T-helper 2 cell treated with Interferon-gamma antibody and Interleukin-4, amounts not matched to agents 5 μg/mL and 100 μg/mL, for 36 hours (primary cell): ENCODE measurements around the gene RECK.
"Not testable (repeated sequence)": the region's sequence is repeated elsewhere in the genome, so short reads cannot be mapped to it uniquely, and the experiment has no call there.

ENCODE experiments used
- DNase-seq: peaks from one replicate; pipeline ENCODE4 v3.0.0; 2021; ENCODE audit warnings: low spot score
- H3K27ac Mint-ChIP-seq: one replicate; pipeline ENCODE4 v1.8.0; 2021; ENCODE audit warnings: mild to moderate bottlenecking, mixed read lengths
- H3K27me3 Mint-ChIP-seq: one replicate; pipeline ENCODE4 v1.8.0; 2021; ENCODE audit warnings: low read depth, mixed read lengths
- H3K36me3 Mint-ChIP-seq: one replicate; pipeline ENCODE4 v1.8.0; 2021; ENCODE audit warnings: low read depth, mixed read lengths
- H3K4me1 Mint-ChIP-seq: one replicate; pipeline ENCODE4 v1.8.0; 2021; ENCODE audit warnings: low read depth, mixed read lengths
- H3K4me3 Mint-ChIP-seq: one replicate; pipeline ENCODE4 v1.8.0; 2022; ENCODE audit warnings: mild to moderate bottlenecking, moderate library complexity, mixed read lengths
- H3K9me3 Mint-ChIP-seq: one replicate; pipeline ENCODE4 v1.8.0; 2021; ENCODE audit warnings: mixed read lengths

RECK gene

DNA sequence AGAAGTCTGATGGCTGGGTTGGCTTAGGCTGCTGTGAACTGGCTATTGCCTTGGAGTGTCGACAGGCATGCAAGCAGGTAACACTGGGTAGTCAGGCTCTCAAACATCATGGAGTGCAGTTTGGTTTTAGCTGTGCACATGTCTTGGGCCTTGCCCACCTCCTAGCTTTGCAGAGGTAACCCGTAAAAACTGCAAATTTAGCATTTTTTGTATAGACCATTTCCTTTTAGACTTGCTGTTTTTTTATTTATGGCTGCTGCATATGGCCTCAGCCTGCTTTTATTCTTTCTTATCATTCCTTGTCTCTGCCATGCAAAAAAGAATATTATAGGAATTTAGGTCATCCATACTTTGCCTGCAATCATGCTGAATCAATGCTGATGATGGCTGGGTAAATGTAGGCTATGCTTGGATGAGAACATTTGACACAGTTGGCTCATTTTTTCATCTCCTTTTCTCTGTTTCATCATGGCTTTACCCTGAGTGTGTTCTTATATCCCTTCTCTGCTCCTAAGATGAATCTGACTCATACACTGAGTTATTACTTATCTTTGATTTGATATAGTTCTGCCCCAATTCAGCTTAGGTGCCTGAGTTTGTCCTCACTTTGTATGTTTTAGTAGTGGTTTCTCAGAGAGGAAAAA is 27.2 kb downstream of the RECK start:
- Mint-ChIP-seq H3K36me3 (peaks cover 22% of the 10 kb centered on the region), H3K27ac (no peak overlapping the region), H3K4me1 (peaks cover 6% of the 10 kb centered on the region), H3K27me3 (no peaks in the 10 kb centered on the region), H3K4me3 (no peak overlapping the region), H3K9me3 (no peaks in the 10 kb centered on the region)
- no peak for DNase-seq

DNA sequence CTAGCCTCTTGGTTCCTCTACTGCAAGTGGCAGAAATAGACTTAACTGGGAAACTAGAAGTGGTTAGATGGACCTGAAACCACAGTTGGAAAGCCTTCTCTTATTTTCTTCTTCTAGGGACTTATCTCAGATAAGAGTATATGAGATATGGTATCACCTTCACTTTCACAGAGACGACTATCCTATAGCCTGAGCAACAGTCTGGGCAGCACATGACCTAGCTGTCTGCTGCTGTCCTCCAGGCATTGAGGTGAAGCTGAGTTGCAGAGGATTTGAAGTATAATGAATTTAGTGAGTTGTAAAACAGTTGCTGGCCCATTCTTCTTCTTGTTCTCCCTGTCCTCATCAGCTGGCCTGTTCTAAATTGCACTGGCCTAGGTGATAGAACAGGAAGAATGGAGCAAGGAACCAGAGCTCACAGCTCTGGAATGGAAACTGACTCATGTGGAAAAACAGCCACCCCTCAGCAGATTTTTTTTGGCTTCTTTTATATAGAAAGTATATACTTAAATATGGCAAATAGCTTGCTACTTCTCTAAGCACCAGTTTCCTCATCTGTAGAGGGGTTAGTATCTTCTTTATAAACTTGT is 27.8 kb downstream of the RECK start:
- H3K36me3 Mint-ChIP-seq, result peaks cover 23% of the 10 kb centered on the region
- H3K27me3 Mint-ChIP-seq, result no peaks in the 10 kb centered on the region

DNA sequence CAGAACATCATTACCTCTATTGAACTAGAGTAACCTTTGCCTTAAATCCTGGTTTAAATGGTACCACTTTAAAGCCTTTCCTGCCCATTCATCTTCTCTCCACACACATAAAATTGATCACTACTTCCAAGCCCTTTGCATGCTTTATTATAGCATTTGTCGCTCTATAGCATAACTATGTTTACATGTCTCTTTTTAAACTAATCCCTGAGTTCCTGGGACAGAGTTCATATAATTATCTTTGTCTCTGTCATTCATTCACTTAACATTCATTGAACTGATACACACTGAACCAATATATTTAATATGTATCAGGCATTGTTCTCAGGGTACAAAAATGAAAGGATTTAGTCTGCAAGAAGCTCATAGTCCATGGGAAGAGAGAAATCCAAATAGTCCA is 37.3 kb downstream of the RECK start:
- no peak overlapping the region for H3K4me3 Mint-ChIP-seq
- H3K27me3 Mint-ChIP-seq, result no peaks in the 10 kb centered on the region
- DNase-seq, result no peak
- H3K9me3 Mint-ChIP-seq, result no peaks in the 10 kb centered on the region
- H3K4me1 Mint-ChIP-seq, result peaks cover 2% of the 10 kb centered on the region
- peaks cover 3% of the 10 kb centered on the region for H3K36me3 Mint-ChIP-seq
- no peak overlapping the region for H3K27ac Mint-ChIP-seq

More for the DNA sequence above, 27.8 kb downstream of the RECK start:
- no peak overlapping the region for H3K27ac Mint-ChIP-seq
- H3K9me3 Mint-ChIP-seq, result no peaks in the 10 kb centered on the region
- no peak for DNase-seq
- H3K4me3 Mint-ChIP-seq, result no peak overlapping the region
- H3K4me1 Mint-ChIP-seq, result peaks cover 6% of the 10 kb centered on the region

DNA sequence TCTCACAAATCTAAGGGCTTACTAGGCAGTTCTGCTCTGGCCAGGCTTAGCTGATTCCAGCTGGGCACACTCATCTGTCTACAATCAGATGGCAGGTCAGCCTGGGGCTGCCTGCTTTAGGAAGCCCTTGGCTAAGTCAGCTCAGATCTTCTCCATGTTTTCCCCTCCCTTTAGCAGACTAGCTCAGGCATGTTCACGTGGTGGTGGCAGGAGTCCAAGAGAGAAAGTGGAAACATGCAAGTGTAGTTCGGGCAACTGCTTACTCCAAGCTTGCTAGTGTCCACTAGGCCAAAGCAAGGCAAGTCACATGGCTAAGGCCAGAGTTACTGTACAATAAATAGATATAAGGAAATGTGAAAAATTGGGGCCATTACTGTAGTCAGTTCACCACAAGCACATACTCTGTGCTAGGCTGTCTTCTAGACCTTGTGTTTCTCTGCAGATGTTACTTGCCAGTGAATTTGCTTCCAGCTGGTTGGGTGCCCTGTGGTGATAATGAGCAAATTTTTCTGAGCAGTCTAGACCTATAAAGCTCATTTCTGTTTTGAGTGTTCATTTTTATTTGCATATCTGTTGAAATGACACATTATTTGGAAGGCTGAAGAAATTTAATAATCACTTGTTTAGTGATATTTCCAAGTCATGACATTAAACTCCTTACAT is 38.3 kb downstream of the RECK start:
- DNase-seq, result no peak
- no peaks in the 10 kb centered on the region for H3K27me3 Mint-ChIP-seq
- H3K27ac Mint-ChIP-seq, result no peak overlapping the region
- H3K4me3 Mint-ChIP-seq, result no peak overlapping the region
- no peaks in the 10 kb centered on the region for H3K9me3 Mint-ChIP-seq
- H3K36me3 Mint-ChIP-seq, result peaks cover 2% of the 10 kb centered on the region
- peaks cover 2% of the 10 kb centered on the region for H3K4me1 Mint-ChIP-seq

DNA sequence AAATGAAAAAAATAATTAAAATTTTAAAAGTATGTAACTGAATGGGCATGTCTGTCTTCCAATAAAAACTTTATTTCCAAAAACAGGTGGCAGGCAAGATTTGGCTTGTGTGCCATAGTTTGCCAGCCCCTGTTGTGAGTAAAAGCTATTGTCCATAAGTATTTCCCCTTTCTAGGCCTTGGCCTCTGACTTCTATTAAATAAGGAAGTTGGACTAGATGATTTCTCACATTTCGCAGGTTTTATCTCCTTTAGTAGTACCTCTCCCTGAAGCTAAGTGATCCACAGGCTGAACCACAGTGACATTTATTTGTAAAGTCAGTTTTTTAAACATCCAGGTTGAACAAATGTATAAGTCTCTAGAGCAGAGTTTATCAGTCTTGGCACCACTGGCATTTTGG is 41.3 kb downstream of the RECK start:
- H3K27ac Mint-ChIP-seq, result no peak overlapping the region
- H3K4me3 Mint-ChIP-seq, result no peak overlapping the region
- peaks cover 2% of the 10 kb centered on the region for H3K36me3 Mint-ChIP-seq
- peaks cover 2% of the 10 kb centered on the region for H3K4me1 Mint-ChIP-seq
- H3K9me3 Mint-ChIP-seq, result no peaks in the 10 kb centered on the region
- H3K27me3 Mint-ChIP-seq, result no peaks in the 10 kb centered on the region
- DNase-seq, result no peak

DNA sequence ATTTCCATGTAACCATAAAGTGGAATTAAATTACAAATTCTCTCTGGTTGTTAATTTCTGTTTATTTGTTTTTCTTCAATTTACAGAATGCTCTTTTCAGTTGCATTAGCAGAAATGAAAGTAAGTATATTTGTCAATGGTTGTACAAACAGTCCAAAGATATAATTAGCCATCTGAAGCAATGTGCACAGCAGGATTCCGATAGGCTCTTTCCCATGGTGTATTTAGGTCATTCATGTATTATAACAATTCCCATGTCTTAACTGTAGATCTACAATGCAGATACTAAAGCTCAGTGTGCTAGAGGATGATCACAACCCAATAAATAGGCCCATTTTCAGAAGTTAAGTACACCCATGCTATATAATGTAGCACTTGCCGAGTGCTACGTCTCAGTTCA is 43.8 kb downstream of the RECK start:
- Mint-ChIP-seq H3K27me3 (no peaks in the 10 kb centered on the region), H3K27ac (no peak overlapping the region), H3K9me3 (no peaks in the 10 kb centered on the region), H3K36me3 (peaks cover 2% of the 10 kb centered on the region), H3K4me1 (no peaks in the 10 kb centered on the region), H3K4me3 (no peak overlapping the region)
- no peak for DNase-seq

DNA sequence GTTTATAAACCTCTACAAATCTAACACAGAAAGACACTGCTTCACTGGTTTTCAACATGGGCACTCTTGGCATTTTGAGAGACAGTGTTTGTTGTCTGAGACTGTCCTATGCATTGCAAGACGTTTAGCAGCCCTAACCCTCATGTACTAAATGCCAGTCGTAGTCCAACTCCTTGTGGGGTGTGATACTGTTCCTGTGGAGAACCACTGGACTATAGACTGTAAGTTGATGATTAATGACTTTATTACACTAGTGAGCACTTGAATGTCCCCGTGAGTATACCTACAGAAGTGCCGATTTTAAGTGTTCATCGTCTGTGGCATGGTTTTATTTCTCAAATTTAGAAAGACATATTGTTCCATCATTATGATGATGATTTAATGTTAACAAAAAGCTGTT is 46.2 kb downstream of the RECK start:
- no peak overlapping the region for H3K27ac Mint-ChIP-seq
- H3K9me3 Mint-ChIP-seq, result no peaks in the 10 kb centered on the region
- no peak overlapping the region for H3K4me3 Mint-ChIP-seq
- H3K36me3 Mint-ChIP-seq, result peaks cover 16% of the 10 kb centered on the region
- no peaks in the 10 kb centered on the region for H3K4me1 Mint-ChIP-seq
- no peaks in the 10 kb centered on the region for H3K27me3 Mint-ChIP-seq
- DNase-seq, result no peak

DNA sequence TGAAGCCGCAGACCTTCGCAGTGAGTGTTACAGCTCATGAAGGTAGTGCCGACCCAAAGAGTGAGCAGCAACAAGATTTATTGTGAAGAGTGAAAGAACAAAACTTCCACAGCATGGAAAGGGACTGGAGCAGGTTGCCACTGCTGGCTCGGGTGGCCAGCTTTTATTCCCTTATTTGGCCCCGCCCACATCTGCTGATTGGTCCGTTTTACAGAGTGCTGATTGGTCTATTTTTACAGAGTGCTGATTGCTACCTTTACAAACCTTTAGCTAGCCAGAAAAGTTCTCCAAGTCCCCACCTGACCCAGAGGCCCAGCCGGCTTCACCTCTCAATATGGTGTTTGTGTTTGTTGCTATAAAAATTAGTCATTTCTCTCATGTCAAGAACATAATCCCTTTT is 49.7 kb downstream of the RECK start:
- DNase-seq, result no peak
- no peak overlapping the region for H3K4me3 Mint-ChIP-seq
- H3K4me1 Mint-ChIP-seq, result no peaks in the 10 kb centered on the region
- no peaks in the 10 kb centered on the region for H3K9me3 Mint-ChIP-seq
- H3K27ac Mint-ChIP-seq, result no peak overlapping the region
- peaks cover 18% of the 10 kb centered on the region for H3K36me3 Mint-ChIP-seq
- no peaks in the 10 kb centered on the region for H3K27me3 Mint-ChIP-seq

DNA sequence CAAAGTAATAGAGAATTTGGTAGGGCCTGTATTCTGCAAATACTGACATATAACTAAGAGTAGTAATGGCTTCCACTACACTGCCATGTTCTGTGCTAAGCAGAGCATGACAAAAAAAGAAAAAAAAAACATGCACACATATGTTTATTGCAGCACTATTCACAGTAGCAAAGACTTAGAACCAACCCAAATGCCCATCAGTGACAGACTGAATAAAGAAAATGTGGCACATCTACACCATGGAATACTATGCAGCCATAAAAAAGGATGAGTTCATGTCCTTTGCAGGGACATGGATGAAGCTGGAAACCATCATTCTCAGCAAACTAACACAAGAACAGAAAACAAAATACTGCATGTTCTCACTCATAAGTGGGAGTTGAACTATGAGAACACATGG is 50.3 kb downstream of the RECK start:
- H3K4me1 Mint-ChIP-seq, H3K27me3 Mint-ChIP-seq, H3K27ac Mint-ChIP-seq, H3K4me3 Mint-ChIP-seq, H3K9me3 Mint-ChIP-seq, DNase-seq: not testable (repeated sequence)
- H3K36me3 Mint-ChIP-seq, result peaks cover 24% of the 10 kb centered on the region

DNA sequence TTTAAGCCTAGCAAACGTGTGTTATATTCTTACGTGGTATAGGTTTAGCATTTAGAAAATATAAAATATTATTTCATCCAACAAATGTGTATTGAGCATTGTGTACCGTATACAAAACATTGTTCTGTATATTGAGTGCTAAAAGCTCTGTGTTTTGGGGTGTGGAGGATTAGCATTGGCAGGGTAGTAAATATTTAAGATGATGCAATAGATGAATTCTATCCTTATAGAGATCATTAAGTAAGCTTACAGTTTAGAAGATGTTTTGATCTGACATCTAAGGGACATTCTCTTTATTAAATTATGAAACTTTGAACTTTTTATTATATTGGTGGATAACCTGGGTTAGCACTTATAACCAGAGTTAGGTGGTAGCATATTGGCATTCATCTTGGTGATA is 51.3 kb downstream of the RECK start:
- H3K9me3 Mint-ChIP-seq, result peaks cover 7% of the 10 kb centered on the region
- peaks cover 10% of the 10 kb centered on the region for H3K4me1 Mint-ChIP-seq
- H3K27ac Mint-ChIP-seq, result no peak overlapping the region
- H3K36me3 Mint-ChIP-seq, result peaks cover 30% of the 10 kb centered on the region
- no peak for DNase-seq
- H3K4me3 Mint-ChIP-seq, result no peak overlapping the region
- H3K27me3 Mint-ChIP-seq, result no peaks in the 10 kb centered on the region

DNA sequence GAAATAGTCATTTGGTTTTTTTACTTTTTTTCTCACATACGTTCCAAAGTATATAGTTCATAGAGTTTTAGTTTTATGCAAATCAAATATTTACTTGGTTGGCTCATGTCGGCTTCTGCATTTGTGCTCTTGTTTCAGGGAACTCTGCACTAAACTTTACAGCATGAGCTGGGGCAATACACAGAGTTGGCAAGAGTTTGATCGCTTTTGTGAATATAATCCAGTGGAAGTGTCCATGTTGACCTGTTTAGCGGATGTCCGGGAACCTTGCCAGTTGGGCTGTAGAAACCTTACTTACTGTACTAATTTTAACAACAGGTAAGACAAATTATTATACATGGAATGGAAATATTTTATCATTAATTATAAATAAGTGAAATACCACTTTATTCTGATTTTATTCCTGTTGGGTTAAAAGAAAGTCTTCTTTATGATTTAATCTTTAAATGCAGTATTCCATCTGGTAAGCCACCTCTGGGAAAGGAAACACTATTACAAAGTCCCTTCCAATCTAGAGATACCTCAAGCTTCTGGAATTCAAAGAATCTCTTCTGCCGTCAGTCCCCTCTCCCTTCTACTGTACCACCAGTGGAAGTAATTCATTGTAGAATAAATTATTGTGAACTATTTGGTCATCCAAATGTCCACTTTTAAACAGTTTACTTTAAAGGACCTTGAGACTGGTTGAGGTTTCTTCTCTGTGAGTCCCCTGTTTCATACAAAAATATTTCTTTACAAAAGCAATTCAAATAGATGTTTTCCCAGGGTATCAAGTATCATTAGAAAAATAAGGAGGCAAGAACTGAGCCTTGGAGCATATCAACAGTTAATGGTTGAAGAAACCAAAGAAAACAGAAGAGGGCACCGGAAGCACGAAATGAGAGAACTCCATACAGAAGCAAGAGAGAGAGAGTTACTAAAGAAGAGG is 54.6 kb downstream of the RECK start:
- Mint-ChIP-seq H3K9me3 (peaks cover 7% of the 10 kb centered on the region), H3K27ac (peak overlapping the region; percentile 73), H3K36me3 (peaks cover 27% of the 10 kb centered on the region), H3K4me3 (no peak overlapping the region), H3K4me1 (peaks cover 12% of the 10 kb centered on the region), H3K27me3 (no peaks in the 10 kb centered on the region)
- no peak for DNase-seq

DNA sequence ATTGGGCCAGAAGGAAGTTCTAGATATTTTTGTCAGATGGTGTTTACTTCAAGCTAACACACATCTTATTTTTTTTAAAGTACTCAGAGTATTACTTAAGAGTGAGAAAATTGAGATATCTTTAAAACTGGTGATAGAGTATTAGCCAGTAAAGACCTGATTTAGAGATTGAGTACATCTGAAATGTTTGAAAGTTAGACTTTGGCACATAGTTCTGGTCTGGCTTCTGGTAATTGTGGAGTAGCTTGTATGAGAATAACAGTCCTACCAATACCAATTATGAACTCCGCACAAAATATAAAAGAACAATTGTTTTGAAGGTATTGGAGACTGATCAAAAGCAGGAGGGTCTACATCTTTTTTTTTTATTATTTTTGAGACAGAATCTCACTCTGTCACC is 55.3 kb downstream of the RECK start:
- H3K27me3 Mint-ChIP-seq, result no peaks in the 10 kb centered on the region
- peak overlapping the region; percentile 73 for H3K27ac Mint-ChIP-seq

DNA sequence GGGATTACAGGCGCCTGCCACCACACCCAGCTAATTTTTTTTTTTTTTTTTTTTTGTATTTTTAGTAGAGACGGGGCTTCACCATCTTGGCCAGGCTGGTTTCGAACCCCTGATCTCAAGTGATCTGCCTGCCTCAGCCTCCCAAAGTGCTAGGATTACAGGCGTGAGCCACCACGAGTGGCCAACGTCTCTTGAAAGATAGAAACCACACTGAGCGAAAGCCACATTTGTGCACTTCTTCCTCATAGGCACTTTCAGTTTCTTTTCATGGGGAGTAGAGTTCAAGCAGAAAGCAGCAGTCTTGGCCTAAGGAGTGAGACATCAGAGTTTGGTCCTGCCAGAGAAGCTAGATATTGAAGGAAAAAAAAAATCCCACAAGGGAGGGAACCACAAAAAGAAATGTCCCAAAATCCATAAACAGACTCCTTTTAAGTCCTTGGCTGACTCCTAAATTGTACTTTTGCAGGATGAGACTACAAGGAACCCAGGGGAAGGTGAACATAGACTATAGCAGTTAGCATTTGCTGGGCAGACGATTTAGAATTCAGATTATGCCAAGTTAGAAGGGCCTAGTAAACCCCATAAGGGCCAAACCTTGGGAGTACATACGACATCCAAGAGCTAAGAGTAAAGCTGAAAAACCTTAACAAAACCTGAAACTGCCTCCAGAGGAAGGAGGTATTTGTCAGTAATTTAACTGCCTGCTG is 55.9 kb downstream of the RECK start:
- H3K27ac Mint-ChIP-seq, result peak overlapping the region; percentile 90
- peaks cover 16% of the 10 kb centered on the region for H3K36me3 Mint-ChIP-seq
- H3K27me3 Mint-ChIP-seq, result no peaks in the 10 kb centered on the region
- peaks cover 12% of the 10 kb centered on the region for H3K4me1 Mint-ChIP-seq
- H3K4me3 Mint-ChIP-seq, result peak overlapping the region; percentile 48
- DNase-seq, result peak; percentile 44
- peaks cover 7% of the 10 kb centered on the region for H3K9me3 Mint-ChIP-seq

More for the DNA sequence above, 55.3 kb downstream of the RECK start:
- H3K36me3 Mint-ChIP-seq, result peaks cover 20% of the 10 kb centered on the region
- H3K9me3 Mint-ChIP-seq, result peaks cover 7% of the 10 kb centered on the region
- H3K4me3 Mint-ChIP-seq, result no peak overlapping the region
- DNase-seq, result no peak
- H3K4me1 Mint-ChIP-seq, result peaks cover 12% of the 10 kb centered on the region
